WTC11 (cell line): ENCODE results near the gene KDM3B. TPM values are rescaled to one million over a fixed set of nuclear protein-coding genes. Genes with fewer than 3 reads are reported as not detected.
A peak's percentile ranks its signal among the peaks of the same experiment; 100 is the strongest.

Experiments
- ESRRA ChIP-seq: sonication (generic); formaldehyde crosslinking; IDR thresholded peaks from 2 replicates; pipeline ENCODE4 v1.8.1; 2022; ENCODE audit warnings: mild to moderate bottlenecking, missing genetic modification reagents, borderline replicate concordance
- MXD4 ChIP-seq: fragments of 250-450 bp; sonication (Bioruptor Pico); IDR thresholded peaks from 2 replicates; pipeline ENCODE4 v1.8.0; 2021; ENCODE audit warnings: mild to moderate bottlenecking, moderate library complexity, borderline replicate concordance
- NFATC4 ChIP-seq: fragments of 250-450 bp; sonication (Bioruptor Pico); IDR thresholded peaks from 2 replicates; pipeline ENCODE4 v1.9.0; 2021; ENCODE audit warnings: mild to moderate bottlenecking
- NR1H2 ChIP-seq: sonication (generic); formaldehyde crosslinking; IDR thresholded peaks from 2 replicates; pipeline ENCODE4 v1.9.0; 2021; ENCODE audit warnings: mild to moderate bottlenecking, moderate library complexity, missing genetic modification reagents
- NR2C2 ChIP-seq: sonication (generic); formaldehyde crosslinking; IDR thresholded peaks from 2 replicates; pipeline ENCODE4 v1.8.0; 2022; ENCODE audit warnings: mild to moderate bottlenecking, missing genetic modification reagents
- NR3C1 ChIP-seq: sonication (generic); formaldehyde crosslinking; conservative IDR thresholded peaks from 2 replicates; pipeline ENCODE4 v1.8.1; 2023; ENCODE audit warnings: low read depth, mild to moderate bottlenecking, missing genetic modification reagents
- PRRX2 ChIP-seq: fragments of 250-450 bp; sonication (Bioruptor Pico); IDR thresholded peaks from 2 replicates; pipeline ENCODE4 v1.8.0; 2021; ENCODE audit warnings: mild to moderate bottlenecking
- RORB ChIP-seq: fragments of 250-450 bp; sonication (Bioruptor Pico); IDR thresholded peaks from 2 replicates; pipeline ENCODE4 v1.9.0; 2021; ENCODE audit warnings: mild to moderate bottlenecking
- TP53 ChIP-seq: sonication (generic); formaldehyde crosslinking; IDR thresholded peaks from 2 replicates; pipeline ENCODE4 v1.8.1; 2023; ENCODE audit warnings: mild to moderate bottlenecking, missing genetic modification reagents
- ZNF416 ChIP-seq: fragments of 250-450 bp; sonication (Bioruptor Pico); IDR thresholded peaks from 2 replicates; pipeline ENCODE4 v1.9.0; 2021; ENCODE audit warnings: mild to moderate bottlenecking, inconsistent platforms
- ZNF423 ChIP-seq: fragments of 250-450 bp; sonication (Bioruptor Pico); IDR thresholded peaks from 2 replicates; pipeline ENCODE4 v2.1.2; 2022; ENCODE audit warnings: mild to moderate bottlenecking, moderate library complexity
- ZNF671 ChIP-seq: fragments of 250-450 bp; sonication (Bioruptor Pico); IDR thresholded peaks from 2 replicates; pipeline ENCODE4 v1.8.0; 2021; ENCODE audit warnings: mild to moderate bottlenecking
- total RNA-seq: library from RNA; stranded (reverse); gene quantifications from 3 replicates; pipeline ENCODE4 v1.2.3, GENCODE V29; 2021
- TF ChIP-seq, protein P1 (sequence below): sonication (generic); formaldehyde crosslinking; IDR thresholded peaks from 2 replicates; pipeline ENCODE4 v1.8.1; 2023; ENCODE audit warnings: mild to moderate bottlenecking, missing genetic modification reagents
- TF ChIP-seq, protein P2 (sequence below): sonication (generic); formaldehyde crosslinking; IDR thresholded peaks from 2 replicates; pipeline ENCODE4 v1.8.1; 2023; ENCODE audit warnings: mild to moderate bottlenecking, missing genetic modification reagents, moderate library complexity
- TF ChIP-seq, protein P3 (sequence below): sonication (generic); formaldehyde crosslinking; IDR thresholded peaks from 2 replicates; pipeline ENCODE4 v1.8.0; 2023; ENCODE audit warnings: missing genetic modification reagents
- TF ChIP-seq, protein P4 (sequence below): sonication (generic); formaldehyde crosslinking; IDR thresholded peaks from 2 replicates; pipeline ENCODE4 v1.8.1; 2022; ENCODE audit warnings: missing genetic modification reagents, borderline replicate concordance
- TF ChIP-seq, protein P5 (sequence below): fragments of 250-450 bp; sonication (Bioruptor Pico); IDR thresholded peaks from 2 replicates; pipeline ENCODE4 v1.9.0; 2021; ENCODE audit warnings: mild to moderate bottlenecking
- TF ChIP-seq, protein P6 (sequence below): sonication (generic); formaldehyde crosslinking; IDR thresholded peaks from 2 replicates; pipeline ENCODE4 v1.8.1; 2023; ENCODE audit warnings: mild to moderate bottlenecking, missing genetic modification reagents
- TF ChIP-seq, protein P7 (sequence below): sonication (generic); formaldehyde crosslinking; IDR thresholded peaks from 2 replicates; pipeline ENCODE4 v1.8.1; 2023; ENCODE audit warnings: mild to moderate bottlenecking, missing genetic modification reagents, borderline replicate concordance
- TF ChIP-seq, protein P8 (sequence below): fragments of 250-450 bp; sonication (Bioruptor Pico); conservative IDR thresholded peaks from 2 replicates; pipeline ENCODE4 v1.9.0; 2021; ENCODE audit warnings: mild to moderate bottlenecking
- TF ChIP-seq, protein P9 (sequence below): sonication (generic); formaldehyde crosslinking; IDR thresholded peaks from 2 replicates; pipeline ENCODE4 v1.8.0; 2022; ENCODE audit warnings: mild to moderate bottlenecking, missing genetic modification reagents

KDM3B gene
- total RNA-seq, 1 experiment from 2014 or later: 87.9 TPM

DNA sequence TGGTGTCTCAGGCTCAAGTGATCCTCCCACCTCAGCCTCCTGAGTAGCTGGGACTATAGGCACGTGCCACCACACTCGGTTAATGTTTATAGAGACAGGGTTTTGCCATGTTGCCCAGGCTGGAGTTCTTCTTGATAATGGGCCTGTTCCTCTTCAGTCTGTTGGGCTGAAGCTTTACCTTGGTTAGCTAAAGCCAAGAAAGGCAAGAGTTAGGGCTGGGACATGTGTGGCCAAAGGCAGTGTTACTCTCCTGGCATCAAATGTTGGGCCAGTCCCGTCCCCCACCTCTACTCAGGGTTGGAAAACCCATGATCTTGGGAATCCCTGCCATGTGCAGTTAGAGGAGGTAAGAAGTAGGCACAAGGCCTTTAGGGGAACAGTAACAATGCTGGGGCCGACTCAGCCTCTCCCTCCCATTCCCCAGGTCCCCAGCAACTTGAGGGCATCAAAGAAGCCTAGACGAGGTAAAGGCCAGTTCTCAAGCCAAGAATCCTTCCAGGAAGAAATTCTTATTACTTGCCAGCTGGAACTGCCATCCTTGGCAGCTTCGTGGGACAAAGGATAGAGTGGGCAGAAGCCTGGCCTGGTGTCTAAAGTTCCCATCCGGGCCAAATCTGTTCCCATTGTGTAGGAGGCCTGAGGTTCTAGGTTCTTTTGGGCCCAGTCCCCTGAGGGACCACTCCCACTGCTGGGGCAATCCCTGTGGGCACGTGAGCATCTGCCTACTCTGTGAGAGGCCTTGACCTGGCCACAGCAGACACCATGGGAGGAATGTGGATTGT is 117.2 kb downstream of the KDM3B start (continued):
- TF ChIP-seq ZNF671 (CRISPR knock-in tag): peak; percentile 84
- TF ChIP-seq, protein P1, sequence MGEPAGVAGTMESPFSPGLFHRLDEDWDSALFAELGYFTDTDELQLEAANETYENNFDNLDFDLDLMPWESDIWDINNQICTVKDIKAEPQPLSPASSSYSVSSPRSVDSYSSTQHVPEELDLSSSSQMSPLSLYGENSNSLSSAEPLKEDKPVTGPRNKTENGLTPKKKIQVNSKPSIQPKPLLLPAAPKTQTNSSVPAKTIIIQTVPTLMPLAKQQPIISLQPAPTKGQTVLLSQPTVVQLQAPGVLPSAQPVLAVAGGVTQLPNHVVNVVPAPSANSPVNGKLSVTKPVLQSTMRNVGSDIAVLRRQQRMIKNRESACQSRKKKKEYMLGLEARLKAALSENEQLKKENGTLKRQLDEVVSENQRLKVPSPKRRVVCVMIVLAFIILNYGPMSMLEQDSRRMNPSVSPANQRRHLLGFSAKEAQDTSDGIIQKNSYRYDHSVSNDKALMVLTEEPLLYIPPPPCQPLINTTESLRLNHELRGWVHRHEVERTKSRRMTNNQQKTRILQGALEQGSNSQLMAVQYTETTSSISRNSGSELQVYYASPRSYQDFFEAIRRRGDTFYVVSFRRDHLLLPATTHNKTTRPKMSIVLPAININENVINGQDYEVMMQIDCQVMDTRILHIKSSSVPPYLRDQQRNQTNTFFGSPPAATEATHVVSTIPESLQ: no peak
- peak; percentile 98 for TF ChIP-seq PRRX2 (CRISPR knock-in tag)
- no peak for TF ChIP-seq RORB (CRISPR knock-in tag)
- TF ChIP-seq, protein P2, sequence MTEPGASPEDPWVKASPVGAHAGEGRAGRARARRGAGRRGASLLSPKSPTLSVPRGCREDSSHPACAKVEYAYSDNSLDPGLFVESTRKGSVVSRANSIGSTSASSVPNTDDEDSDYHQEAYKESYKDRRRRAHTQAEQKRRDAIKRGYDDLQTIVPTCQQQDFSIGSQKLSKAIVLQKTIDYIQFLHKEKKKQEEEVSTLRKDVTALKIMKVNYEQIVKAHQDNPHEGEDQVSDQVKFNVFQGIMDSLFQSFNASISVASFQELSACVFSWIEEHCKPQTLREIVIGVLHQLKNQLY: no peak
- no peak for TF ChIP-seq ZNF423
- TF ChIP-seq MXD4: no peak
- TF ChIP-seq, protein P3, sequence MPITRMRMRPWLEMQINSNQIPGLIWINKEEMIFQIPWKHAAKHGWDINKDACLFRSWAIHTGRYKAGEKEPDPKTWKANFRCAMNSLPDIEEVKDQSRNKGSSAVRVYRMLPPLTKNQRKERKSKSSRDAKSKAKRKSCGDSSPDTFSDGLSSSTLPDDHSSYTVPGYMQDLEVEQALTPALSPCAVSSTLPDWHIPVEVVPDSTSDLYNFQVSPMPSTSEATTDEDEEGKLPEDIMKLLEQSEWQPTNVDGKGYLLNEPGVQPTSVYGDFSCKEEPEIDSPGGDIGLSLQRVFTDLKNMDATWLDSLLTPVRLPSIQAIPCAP (CRISPR knock-in tag): no peak
- no peak for TF ChIP-seq ESRRA
- TF ChIP-seq, protein P4, sequence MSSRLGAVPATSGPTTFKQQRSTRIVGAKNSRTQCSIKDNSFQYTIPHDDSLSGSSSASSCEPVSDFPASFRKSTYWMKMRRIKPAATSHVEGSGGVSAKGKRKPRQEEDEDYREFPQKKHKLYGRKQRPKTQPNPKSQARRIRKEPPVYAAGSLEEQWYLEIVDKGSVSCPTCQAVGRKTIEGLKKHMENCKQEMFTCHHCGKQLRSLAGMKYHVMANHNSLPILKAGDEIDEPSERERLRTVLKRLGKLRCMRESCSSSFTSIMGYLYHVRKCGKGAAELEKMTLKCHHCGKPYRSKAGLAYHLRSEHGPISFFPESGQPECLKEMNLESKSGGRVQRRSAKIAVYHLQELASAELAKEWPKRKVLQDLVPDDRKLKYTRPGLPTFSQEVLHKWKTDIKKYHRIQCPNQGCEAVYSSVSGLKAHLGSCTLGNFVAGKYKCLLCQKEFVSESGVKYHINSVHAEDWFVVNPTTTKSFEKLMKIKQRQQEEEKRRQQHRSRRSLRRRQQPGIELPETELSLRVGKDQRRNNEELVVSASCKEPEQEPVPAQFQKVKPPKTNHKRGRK (CRISPR knock-in tag): no peak
- TF ChIP-seq, protein P5, sequence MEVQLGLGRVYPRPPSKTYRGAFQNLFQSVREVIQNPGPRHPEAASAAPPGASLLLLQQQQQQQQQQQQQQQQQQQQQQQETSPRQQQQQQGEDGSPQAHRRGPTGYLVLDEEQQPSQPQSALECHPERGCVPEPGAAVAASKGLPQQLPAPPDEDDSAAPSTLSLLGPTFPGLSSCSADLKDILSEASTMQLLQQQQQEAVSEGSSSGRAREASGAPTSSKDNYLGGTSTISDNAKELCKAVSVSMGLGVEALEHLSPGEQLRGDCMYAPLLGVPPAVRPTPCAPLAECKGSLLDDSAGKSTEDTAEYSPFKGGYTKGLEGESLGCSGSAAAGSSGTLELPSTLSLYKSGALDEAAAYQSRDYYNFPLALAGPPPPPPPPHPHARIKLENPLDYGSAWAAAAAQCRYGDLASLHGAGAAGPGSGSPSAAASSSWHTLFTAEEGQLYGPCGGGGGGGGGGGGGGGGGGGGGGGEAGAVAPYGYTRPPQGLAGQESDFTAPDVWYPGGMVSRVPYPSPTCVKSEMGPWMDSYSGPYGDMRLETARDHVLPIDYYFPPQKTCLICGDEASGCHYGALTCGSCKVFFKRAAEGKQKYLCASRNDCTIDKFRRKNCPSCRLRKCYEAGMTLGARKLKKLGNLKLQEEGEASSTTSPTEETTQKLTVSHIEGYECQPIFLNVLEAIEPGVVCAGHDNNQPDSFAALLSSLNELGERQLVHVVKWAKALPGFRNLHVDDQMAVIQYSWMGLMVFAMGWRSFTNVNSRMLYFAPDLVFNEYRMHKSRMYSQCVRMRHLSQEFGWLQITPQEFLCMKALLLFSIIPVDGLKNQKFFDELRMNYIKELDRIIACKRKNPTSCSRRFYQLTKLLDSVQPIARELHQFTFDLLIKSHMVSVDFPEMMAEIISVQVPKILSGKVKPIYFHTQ: peak; percentile 93
- TF ChIP-seq, protein P6, sequence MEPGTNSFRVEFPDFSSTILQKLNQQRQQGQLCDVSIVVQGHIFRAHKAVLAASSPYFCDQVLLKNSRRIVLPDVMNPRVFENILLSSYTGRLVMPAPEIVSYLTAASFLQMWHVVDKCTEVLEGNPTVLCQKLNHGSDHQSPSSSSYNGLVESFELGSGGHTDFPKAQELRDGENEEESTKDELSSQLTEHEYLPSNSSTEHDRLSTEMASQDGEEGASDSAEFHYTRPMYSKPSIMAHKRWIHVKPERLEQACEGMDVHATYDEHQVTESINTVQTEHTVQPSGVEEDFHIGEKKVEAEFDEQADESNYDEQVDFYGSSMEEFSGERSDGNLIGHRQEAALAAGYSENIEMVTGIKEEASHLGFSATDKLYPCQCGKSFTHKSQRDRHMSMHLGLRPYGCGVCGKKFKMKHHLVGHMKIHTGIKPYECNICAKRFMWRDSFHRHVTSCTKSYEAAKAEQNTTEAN (CRISPR knock-in tag): no peak
- TF ChIP-seq, protein P7, sequence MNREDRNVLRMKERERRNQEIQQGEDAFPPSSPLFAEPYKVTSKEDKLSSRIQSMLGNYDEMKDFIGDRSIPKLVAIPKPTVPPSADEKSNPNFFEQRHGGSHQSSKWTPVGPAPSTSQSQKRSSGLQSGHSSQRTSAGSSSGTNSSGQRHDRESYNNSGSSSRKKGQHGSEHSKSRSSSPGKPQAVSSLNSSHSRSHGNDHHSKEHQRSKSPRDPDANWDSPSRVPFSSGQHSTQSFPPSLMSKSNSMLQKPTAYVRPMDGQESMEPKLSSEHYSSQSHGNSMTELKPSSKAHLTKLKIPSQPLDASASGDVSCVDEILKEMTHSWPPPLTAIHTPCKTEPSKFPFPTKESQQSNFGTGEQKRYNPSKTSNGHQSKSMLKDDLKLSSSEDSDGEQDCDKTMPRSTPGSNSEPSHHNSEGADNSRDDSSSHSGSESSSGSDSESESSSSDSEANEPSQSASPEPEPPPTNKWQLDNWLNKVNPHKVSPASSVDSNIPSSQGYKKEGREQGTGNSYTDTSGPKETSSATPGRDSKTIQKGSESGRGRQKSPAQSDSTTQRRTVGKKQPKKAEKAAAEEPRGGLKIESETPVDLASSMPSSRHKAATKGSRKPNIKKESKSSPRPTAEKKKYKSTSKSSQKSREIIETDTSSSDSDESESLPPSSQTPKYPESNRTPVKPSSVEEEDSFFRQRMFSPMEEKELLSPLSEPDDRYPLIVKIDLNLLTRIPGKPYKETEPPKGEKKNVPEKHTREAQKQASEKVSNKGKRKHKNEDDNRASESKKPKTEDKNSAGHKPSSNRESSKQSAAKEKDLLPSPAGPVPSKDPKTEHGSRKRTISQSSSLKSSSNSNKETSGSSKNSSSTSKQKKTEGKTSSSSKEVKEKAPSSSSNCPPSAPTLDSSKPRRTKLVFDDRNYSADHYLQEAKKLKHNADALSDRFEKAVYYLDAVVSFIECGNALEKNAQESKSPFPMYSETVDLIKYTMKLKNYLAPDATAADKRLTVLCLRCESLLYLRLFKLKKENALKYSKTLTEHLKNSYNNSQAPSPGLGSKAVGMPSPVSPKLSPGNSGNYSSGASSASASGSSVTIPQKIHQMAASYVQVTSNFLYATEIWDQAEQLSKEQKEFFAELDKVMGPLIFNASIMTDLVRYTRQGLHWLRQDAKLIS (CRISPR knock-in tag): no peak
- peak; percentile 93 for TF ChIP-seq NFATC4 (CRISPR knock-in tag)
- TF ChIP-seq NR3C1 (CRISPR knock-in tag): no peak
- TF ChIP-seq, protein P8, sequence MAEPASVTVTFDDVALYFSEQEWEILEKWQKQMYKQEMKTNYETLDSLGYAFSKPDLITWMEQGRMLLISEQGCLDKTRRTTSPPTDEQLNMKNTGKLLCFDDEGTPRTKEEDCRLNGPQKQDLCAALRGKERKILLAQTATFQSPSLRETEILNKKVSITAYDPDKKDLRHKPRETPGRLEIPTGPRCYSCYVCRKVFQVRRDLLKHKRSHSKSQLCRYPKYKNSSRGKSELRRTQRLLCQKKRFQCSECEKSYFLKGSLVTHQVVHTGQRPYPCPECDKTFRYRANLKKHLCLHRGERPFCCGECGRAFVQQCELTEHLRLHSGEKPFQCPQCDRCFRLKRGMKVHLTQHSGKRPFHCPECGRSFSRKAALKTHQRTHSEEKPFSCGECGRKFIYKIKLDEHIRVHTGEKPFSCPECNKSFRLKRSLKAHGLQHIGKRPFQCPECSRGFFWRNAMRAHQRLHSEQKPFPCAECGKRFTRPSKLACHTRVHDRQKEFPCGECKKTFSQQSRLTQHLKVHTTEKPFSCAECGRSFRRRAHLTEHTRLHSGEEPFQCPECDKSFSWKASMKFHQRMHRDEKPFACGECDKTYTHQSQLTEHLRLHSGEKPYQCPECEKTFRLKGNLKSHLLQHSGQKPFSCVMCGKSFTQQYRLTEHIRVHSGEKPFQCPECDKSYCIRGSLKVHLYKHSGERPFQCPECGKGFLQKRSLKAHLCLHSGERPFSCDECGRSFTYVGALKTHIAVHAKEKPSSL (CRISPR knock-in tag): peak; percentile 86
- TF ChIP-seq, protein P9, sequence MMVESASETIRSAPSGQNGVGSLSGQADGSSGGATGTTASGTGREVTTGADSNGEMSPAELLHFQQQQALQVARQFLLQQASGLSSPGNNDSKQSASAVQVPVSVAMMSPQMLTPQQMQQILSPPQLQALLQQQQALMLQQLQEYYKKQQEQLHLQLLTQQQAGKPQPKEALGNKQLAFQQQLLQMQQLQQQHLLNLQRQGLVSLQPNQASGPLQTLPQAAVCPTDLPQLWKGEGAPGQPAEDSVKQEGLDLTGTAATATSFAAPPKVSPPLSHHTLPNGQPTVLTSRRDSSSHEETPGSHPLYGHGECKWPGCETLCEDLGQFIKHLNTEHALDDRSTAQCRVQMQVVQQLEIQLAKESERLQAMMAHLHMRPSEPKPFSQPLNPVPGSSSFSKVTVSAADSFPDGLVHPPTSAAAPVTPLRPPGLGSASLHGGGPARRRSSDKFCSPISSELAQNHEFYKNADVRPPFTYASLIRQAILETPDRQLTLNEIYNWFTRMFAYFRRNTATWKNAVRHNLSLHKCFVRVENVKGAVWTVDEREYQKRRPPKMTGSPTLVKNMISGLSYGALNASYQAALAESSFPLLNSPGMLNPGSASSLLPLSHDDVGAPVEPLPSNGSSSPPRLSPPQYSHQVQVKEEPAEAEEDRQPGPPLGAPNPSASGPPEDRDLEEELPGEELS: no peak
- no peak for TF ChIP-seq TP53 (CRISPR knock-in tag)
- no peak for TF ChIP-seq NR2C2 (CRISPR knock-in tag)
- TF ChIP-seq NR1H2 (CRISPR knock-in tag): no peak
- TF ChIP-seq ZNF416 (CRISPR knock-in tag): peak; percentile 90
